CD4-positive, alpha-beta T cell (primary cell): ENCODE results near the gene DDX5. TPM values are rescaled to one million over a fixed set of nuclear protein-coding genes. Genes with fewer than 3 reads are reported as not detected.

Source experiments
- ATAC-seq: fragments of 200-7000 bp; cut with Tn5 transposase; one replicate; pipeline ENCODE4 v1.10.0; 2022; ENCODE audit warnings: mild to moderate bottlenecking; ENCODE audit not compliant: poor library complexity
- CTCF ChIA-PET: fragments of 350-600 bp; sonication (Branson Sonifier 250); formaldehyde crosslinking; loops from one replicate; lab custom pipeline; 2021; ENCODE audit warnings: antibody characterized with exemption, inconsistent platforms; lab: Charles Lee
- POLR2A ChIA-PET: fragments of 350-600 bp; sonication (Branson Sonifier 250); formaldehyde crosslinking; loops from one replicate; lab custom pipeline; 2021; ENCODE audit warnings: antibody characterized with exemption, inconsistent platforms; lab: Charles Lee
- DNase-seq, 14 experiments: peaks; one replicate each; pipeline ENCODE4 v3.0.0-alpha.2; 2013 to 2020; ENCODE audit warnings: mixed read lengths in 2 of 14
- H3K27ac ChIP-seq, 2 donors: one replicate each; pipeline versions ENCODE4 v1.5.1 to v1.7.0; 2013; ENCODE audit warnings: low read length in 2 of 2, low read depth in 1 of 2, mild to moderate bottlenecking in 1 of 2
- H3K27me3 ChIP-seq, 2 experiments: 1 replicate in 1 of 2; 2 replicates in 1 of 2; pipeline versions ENCODE4 v1.6.1 to v1.7.0; 2013; ENCODE audit warnings: low read length in 2 of 2, control low read depth in 1 of 2, mild to moderate bottlenecking in 1 of 2, moderate library complexity in 1 of 2; ENCODE audit not compliant: insufficient read depth in 2 of 2, control insufficient read depth in 1 of 2
- H3K36me3 ChIP-seq: one replicate; pipeline ENCODE4 v1.6.1; 2013; ENCODE audit warnings: low read length, control low read depth; ENCODE audit not compliant: insufficient read depth
- H3K4me1 ChIP-seq: one replicate; pipeline ENCODE4 v1.6.1; 2013; ENCODE audit warnings: low read length, control low read depth; ENCODE audit not compliant: insufficient read depth
- H3K4me3 ChIP-seq: one replicate; pipeline ENCODE4 v1.5.1; 2013; ENCODE audit warnings: mild to moderate bottlenecking, low read length, moderate library complexity
- H3K9me3 ChIP-seq, 2 experiments: 1 replicate in 1 of 2; 2 replicates in 1 of 2; pipeline versions ENCODE4 v1.6.1 to v1.7.0; 2013; ENCODE audit warnings: low read length in 2 of 2, mild to moderate bottlenecking in 2 of 2, control low read depth in 1 of 2, moderate library complexity in 1 of 2; ENCODE audit not compliant: control insufficient read depth in 1 of 2, insufficient read depth in 1 of 2
- H3K27ac Mint-ChIP-seq: one replicate; pipeline ENCODE4 v1.8.0; 2020; ENCODE audit warnings: mixed read lengths
- H3K27me3 Mint-ChIP-seq: one replicate; pipeline ENCODE4 v1.8.0; 2021; ENCODE audit warnings: mixed read lengths
- H3K36me3 Mint-ChIP-seq: one replicate; pipeline ENCODE4 v1.8.0; 2021; ENCODE audit warnings: low read depth, mixed read lengths
- H3K4me1 Mint-ChIP-seq: one replicate; pipeline ENCODE4 v1.8.0; 2021; ENCODE audit warnings: low read depth, mixed read lengths
- H3K4me3 Mint-ChIP-seq: one replicate; pipeline ENCODE4 v1.8.0; 2020; ENCODE audit warnings: mild to moderate bottlenecking, mixed read lengths
- H3K9me3 Mint-ChIP-seq: one replicate; pipeline ENCODE4 v1.8.0; 2020; ENCODE audit warnings: mixed read lengths
- intact Hi-C, 2 experiments: fragments of 100-400 bp; cut with DNase I in 1 of 2; cut with micrococcal nuclease in 1 of 2; formaldehyde crosslinking; loops; one replicate each; pipeline versions ENCODE4 v1.15.1 to v1.9.0; 2023 to 2025; cut with DNase I, micrococcal nuclease
- polyA plus RNA-seq, 2 donors: library from polyadenylated mRNA; unstranded; fragments of 120-200 nt; gene quantifications; one replicate each; pipeline ENCODE4 v1.2.1, GENCODE V29; 2013
- total RNA-seq, 174 experiments: library from RNA in 2 of 174; stranded (reverse) in 2 of 174; gene quantifications; one replicate each; pipeline ENCODE4 v1.2.3 and lab custom pipeline; 2021 to 2026
- TF ChIP-seq, protein P1 (sequence below): fragments of 200-600 bp; IDR thresholded peaks from one replicate; pipeline ENCODE4 v1.8.0; 2022; ENCODE audit warnings: antibody characterized with exemption, mild to moderate bottlenecking

The DDX5 gene
- total RNA-seq (1,000 to 10,000 TPM; 2,388 to 2,534 TPM), total RNA-seq (lab: John Stamatoyannopoulos, UW) (762 to 4,573 (median 1,860) reads per million in 172 experiments)
- 1,270 TPM for polyA plus RNA-seq (2013, experiment 1 of 2)
- 2,781 TPM for polyA plus RNA-seq (2013, experiment 2 of 2)

DNA sequence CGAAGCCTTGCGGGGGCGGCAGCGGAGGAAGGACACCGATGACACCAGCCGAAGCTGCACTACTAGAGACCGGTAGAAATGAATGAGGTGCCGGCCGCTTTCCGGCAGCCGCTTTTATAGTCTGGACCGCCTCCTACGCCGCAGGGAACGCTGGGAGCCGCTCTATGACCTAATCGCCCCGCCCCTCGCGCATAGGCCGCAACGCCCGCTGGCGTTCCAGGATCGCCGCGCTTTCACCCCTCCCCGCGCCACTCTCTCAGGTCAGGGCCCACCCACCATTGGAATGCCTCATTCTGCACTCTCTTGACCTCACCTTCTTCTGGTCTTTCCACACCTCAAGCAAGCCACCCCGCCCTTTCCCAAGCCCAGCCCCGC, at the start of gene DDX5:
Gene DDX5 (minus strand): TSS at position 89 of the 375 bp plus-strand sequence. CDS start 170 bp downstream, outside the sequence.
- Mint-ChIP-seq H3K27ac (peak within 1 kb of the TSS; percentile 99), H3K36me3 (peaks cover 96% of the 10 kb centered on the region), H3K27me3 (no peaks in the 10 kb centered on the region), H3K4me1 (peaks cover 61% of the 10 kb centered on the region), H3K9me3 (no peaks in the 10 kb centered on the region), H3K4me3 (peak within 1 kb of the TSS; percentile 99)
- Histone ChIP-seq H3K4me1 (peaks cover 32% of the 10 kb centered on the region), H3K4me3 (peak within 1 kb of the TSS; percentile 90), H3K27me3 (no peaks in the 10 kb centered on the region), H3K9me3 (no peaks in the 10 kb centered on the region), H3K27ac (peak within 1 kb of the TSS; percentile 99 to 100), H3K36me3 (peaks cover 64% of the 10 kb centered on the region)
- DNase-seq, result peak; percentile 95 to 99 (median 98)
- ATAC-seq, result peak; percentile 65
- POLR2A ChIA-PET, result interaction anchor here (0.6 to 7.4 kb wide), 63 partner anchors 11 to 1825 kb away, joined by 3 to 453 read pairs (median 6); partner anchors contain the start of genes CCDC47, DDX42, ERN1 and ICAM2
- CTCF ChIA-PET, result interaction anchor here (3.6 to 4.0 kb wide), 3 partner anchors 9 to 87 kb away, joined by 26 to 40 read pairs (median 33); partner anchors contain the start of gene POLG2
- intact Hi-C loops, result loop anchor here (1.0 to 10.0 kb wide), 9 partner anchors 9 to 884 kb away; partner anchors contain the start of genes POLG2 (in 2 of the 2), ICAM2 (in 1 of the 2), LIMD2 (in 1 of the 2) and MAP3K3 (in 1 of the 2)
- TF ChIP-seq, protein P1, sequence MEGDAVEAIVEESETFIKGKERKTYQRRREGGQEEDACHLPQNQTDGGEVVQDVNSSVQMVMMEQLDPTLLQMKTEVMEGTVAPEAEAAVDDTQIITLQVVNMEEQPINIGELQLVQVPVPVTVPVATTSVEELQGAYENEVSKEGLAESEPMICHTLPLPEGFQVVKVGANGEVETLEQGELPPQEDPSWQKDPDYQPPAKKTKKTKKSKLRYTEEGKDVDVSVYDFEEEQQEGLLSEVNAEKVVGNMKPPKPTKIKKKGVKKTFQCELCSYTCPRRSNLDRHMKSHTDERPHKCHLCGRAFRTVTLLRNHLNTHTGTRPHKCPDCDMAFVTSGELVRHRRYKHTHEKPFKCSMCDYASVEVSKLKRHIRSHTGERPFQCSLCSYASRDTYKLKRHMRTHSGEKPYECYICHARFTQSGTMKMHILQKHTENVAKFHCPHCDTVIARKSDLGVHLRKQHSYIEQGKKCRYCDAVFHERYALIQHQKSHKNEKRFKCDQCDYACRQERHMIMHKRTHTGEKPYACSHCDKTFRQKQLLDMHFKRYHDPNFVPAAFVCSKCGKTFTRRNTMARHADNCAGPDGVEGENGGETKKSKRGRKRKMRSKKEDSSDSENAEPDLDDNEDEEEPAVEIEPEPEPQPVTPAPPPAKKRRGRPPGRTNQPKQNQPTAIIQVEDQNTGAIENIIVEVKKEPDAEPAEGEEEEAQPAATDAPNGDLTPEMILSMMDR, result no peak

DNA sequence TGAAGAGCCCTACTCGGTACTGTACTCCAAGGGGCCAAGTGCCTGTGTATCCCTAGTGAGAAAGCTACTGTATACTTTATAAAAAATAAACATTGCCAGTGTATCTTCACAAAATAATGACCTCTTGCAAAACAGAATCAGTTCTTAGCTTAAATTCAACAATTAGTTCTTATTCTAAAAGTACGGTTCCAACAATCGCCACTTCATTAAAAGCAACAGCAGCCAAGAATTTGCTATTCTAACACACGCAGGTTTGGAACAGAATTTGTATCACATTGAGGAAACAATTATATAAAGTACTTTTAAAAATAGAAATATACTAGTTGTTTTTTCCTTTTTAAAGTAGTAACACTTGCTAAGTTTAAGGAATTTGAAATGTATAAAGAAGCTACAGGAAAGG, 49.2 kb upstream of the DDX5 start:
- Mint-ChIP-seq H3K4me1 (no peaks in the 10 kb centered on the region), H3K4me3 (no peak overlapping the region), H3K27ac (no peak overlapping the region), H3K27me3 (no peaks in the 10 kb centered on the region), H3K36me3 (peaks cover 69% of the 10 kb centered on the region), H3K9me3 (no peaks in the 10 kb centered on the region)
- H3K27me3 ChIP-seq, result no peaks in the 10 kb centered on the region
- no peak overlapping the region for H3K4me3 ChIP-seq
- H3K36me3 ChIP-seq, result peaks cover 48% of the 10 kb centered on the region
- TF ChIP-seq, protein P1, result no peak
- H3K9me3 ChIP-seq, result no peaks in the 10 kb centered on the region
- H3K4me1 ChIP-seq, result no peaks in the 10 kb centered on the region
- ChIA-PET CTCF (interaction anchor here (1.1 kb wide), 1 partner anchor 94 kb away, joined by 3 read pairs; no protein-coding TSS in a partner anchor), POLR2A (interaction anchor here (0.6 to 1.7 kb wide), 4 partner anchors 26 to 135 kb away, joined by 3 to 5 read pairs (median 4); partner anchors contain the start of genes CEP95 and DDX5)
- no peak overlapping the region for H3K27ac ChIP-seq
- ATAC-seq, result no peak
- no peak for DNase-seq
- intact Hi-C loops, result no loop called here

DNA sequence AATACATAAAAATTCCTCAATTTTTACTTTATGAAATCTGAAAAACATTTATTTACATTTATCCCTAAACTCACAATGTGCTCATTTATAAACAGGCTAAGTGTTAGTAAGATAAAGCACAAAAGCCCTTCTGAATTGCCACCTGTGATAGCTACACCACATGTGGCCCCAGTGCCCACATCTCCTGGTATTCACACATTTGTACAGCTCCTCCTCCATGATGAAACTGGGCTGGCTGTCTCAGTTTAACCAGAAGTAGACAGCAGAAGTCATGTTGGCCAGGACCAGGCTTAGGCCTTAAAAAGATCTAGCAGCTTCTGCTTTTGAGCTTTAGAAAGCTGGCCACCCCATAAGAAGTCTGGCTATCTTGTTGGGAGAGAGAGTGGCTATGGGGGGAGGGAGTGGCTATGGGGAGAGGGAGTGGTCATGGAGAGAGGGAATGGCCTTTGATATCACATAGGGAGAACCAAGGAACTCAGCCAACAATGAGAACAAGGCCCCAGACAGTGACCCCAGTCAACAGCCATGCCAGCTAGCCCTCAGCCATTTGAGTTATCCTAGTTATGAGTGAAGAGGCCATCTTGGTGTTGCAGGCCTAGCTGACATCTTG, 48.0 kb upstream of the DDX5 start:
- peaks cover 79% of the 10 kb centered on the region for H3K36me3 Mint-ChIP-seq
- no peak overlapping the region for H3K27ac Mint-ChIP-seq
- Histone ChIP-seq H3K4me3 (no peak overlapping the region), H3K9me3 (no peaks in the 10 kb centered on the region), H3K27me3 (no peaks in the 10 kb centered on the region), H3K27ac (no peak overlapping the region), H3K36me3 (peaks cover 50% of the 10 kb centered on the region), H3K4me1 (no peaks in the 10 kb centered on the region)
- intact Hi-C loops, result no loop called here
- ATAC-seq (no peak), DNase-seq (no peak)
- no peak overlapping the region for H3K4me3 Mint-ChIP-seq
- no peaks in the 10 kb centered on the region for H3K27me3 Mint-ChIP-seq
- TF ChIP-seq, protein P1, result no peak
- H3K4me1 Mint-ChIP-seq, result no peaks in the 10 kb centered on the region
- POLR2A ChIA-PET, result interaction anchor here (0.6 to 1.6 kb wide), 2 partner anchors 47 to 205 kb away, joined by 3 to 4 read pairs; partner anchors contain the start of gene CEP95
- CTCF ChIA-PET, result interaction anchor here (1.1 kb wide), 1 partner anchor 95 kb away, joined by 3 read pairs; no protein-coding TSS in a partner anchor
- H3K9me3 Mint-ChIP-seq, result no peaks in the 10 kb centered on the region
